LNCaP clone FGC (cell line): ENCODE results near the gene CELSR1.
"Not testable (repeated sequence)": the region's sequence is repeated elsewhere in the genome, so short reads cannot be mapped to it uniquely, and the experiment has no call there.

ENCODE experiments used
- DNase-seq: peaks from one replicate; pipeline ENCODE4 v3.0.0-alpha.2; 2011; ENCODE audit warnings: low read depth
- H3K4me3 ChIP-seq: 2 replicates; pipeline ENCODE4 v1.5.1; 2011; ENCODE audit warnings: mild to moderate bottlenecking, low read depth, low read length, control low read depth
- CTCF ChIP-seq: IDR thresholded peaks from 2 replicates; pipeline ENCODE4 v1.5.1; 2012; ENCODE audit warnings: mild to moderate bottlenecking; ENCODE audit not compliant: control insufficient read depth, insufficient read depth; ENCODE audit errors: extremely low read depth

The CELSR1 gene

DNA sequence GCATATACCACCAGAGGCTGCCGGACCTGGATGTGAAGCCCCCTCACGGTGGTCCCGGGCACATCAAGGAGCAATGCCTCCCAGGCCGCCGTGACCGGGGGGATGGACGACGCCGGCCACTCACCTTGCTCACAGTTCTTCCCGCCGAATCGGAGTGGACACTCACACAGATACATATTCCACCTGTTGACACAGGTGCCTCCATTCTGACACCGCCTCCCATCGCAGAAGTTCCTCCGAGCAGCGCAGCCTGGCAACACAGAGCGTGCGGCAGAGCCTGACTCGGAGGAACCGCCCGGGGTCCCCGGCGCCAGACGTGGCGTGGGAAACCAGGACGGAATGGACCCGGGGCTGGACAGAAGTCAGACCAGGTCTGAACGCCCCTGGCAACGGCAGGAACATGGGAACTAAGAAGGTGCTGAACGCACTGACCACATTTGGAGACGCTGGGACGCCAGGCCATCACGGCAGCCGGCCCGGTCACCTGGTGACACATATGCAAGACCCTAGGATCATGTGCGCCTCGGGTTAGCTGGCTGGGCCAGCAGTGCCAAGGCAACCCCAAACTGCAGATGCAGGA, 127.7 kb downstream of the CELSR1 start:
- TF ChIP-seq CTCF = no peak
- no peak overlapping the region for H3K4me3 ChIP-seq
- no peak for DNase-seq

DNA sequence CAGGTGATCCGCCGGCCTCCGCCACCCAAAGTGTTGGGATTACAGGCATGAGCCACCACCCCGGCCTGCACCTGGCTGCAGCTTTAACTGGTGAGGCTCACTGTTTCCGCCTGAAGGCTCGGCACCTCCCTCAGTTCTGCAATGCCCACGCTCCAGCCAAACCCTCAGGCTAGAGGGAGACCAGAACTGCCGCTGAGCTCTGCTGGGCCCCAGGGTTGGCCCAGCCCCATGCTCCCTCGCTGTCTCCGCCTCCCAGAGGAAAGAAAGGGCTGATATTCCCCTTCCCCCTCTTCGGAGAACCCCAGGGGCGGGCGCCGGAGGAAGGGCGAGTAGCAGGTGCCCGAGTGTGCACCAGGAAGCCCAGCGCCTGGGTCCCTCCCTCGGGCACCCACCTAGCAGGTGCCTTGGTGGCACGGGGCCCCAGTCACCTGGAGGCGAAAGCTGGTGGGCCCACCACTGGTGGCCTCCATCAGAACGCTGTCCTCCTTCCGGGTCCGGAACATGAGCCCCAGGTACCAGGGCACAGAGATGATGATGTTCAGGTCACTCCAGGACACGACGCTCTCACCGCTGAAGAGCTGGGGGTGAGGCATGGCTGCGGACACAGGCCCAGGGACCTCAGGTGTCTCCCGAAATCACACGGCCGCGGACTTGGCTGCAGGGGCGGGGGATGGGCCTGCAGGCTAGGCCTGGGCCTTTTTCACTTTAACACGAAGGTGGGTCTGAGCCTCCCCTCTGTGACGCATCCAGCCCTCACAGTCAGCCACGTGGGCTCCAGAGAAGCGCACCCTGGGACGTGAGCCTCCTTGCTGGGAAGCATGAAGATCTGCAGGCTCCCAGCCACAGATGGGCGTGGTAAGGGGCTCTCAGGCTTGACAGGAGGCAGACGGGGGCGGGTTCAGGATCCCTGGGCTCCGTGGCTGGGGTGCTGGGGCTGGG, 128.6 kb downstream of the CELSR1 start:
- TF ChIP-seq CTCF = no peak
- no peak overlapping the region for H3K4me3 ChIP-seq
- DNase-seq = no peak

- no peak overlapping the region for H3K4me3 ChIP-seq
- no peak for TF ChIP-seq CTCF
- no peak for DNase-seq
These were observed 129.7 kb downstream of the CELSR1 start for GRCh38 chr22:46407748-46408147.

GRCh38 chr22:46406791-46407190, 130.6 kb downstream of the CELSR1 start:
- TF ChIP-seq CTCF = no peak
- H3K4me3 ChIP-seq = no peak overlapping the region
- no peak for DNase-seq

DNA sequence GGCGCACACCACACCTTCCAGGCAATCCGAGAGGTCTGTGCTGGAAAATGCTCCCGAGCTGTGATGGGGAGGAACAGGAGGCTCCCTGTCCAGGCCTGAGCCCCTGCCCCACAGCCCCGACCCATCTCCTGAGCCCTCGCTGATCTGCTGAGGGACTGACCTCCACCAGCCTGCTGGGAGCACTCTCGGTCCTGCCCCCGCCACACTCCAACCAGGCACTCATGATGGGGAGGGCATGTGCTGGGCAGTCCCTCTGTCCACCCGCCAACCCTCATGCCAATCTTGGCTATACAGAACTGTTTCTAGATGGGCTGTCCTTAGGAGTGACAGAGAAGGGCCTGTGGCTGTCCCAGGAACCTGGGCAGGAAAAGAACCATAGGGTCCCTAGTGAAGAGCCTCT, 131.1 kb downstream of the CELSR1 start:
- no peak for DNase-seq
- no peak overlapping the region for H3K4me3 ChIP-seq
- TF ChIP-seq CTCF = no peak

GRCh38 chr22:46405901-46406300, 131.5 kb downstream of the CELSR1 start:
- TF ChIP-seq CTCF = no peak
- no peak for DNase-seq
- H3K4me3 ChIP-seq = no peak overlapping the region

DNA sequence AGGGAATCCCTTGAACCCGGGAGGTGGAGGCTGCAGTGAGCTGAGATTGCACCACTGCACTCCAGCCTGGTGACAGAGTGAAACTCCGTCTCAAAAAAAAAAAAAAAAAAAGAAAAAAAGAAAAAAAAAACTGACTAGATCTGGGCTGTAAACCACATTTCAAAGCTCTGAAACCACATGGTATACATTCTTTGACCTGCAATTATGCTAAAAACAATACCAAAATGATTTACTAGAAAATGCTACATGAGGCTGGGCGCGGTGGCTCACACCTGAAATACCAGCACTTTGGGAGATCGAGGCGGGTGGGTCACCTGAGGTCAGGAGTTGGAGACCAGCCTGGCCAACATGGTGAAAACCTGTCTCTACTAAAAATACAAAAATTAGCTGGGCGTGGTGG, 133.5 kb downstream of the CELSR1 start:
- not testable (repeated sequence) for DNase-seq, H3K4me3 ChIP-seq
